Measurements from ENCODE around the gene THRB.
"Not testable (repeated sequence)": the region's sequence is repeated elsewhere in the genome, so short reads cannot be mapped to it uniquely, and the experiment has no call there.

The THRB gene

GRCh38 chr3:24440760-24441464 is 53.7 kb downstream of the THRB start:
- DNase-seq = no peak

DNA sequence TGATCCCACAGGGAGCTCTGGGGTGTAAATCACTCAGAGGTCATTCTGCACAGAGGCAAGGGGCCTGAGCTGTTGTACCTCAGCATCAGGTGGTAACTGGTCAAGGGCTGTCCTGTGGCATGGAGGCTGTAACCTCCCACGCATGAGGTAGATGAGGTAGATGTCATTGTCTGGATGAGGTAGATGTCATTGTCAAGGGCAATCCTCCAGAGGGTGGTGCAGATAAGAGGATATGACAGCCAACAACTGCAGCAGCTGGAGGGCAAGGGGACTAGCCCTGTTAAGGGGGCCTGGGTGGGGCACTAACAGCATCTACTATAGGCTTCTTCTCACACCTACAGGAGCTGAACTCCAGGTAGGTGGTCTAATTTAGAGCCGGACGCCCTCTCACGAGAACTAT is 55.6 kb downstream of the THRB start:
- no peak for DNase-seq

DNA sequence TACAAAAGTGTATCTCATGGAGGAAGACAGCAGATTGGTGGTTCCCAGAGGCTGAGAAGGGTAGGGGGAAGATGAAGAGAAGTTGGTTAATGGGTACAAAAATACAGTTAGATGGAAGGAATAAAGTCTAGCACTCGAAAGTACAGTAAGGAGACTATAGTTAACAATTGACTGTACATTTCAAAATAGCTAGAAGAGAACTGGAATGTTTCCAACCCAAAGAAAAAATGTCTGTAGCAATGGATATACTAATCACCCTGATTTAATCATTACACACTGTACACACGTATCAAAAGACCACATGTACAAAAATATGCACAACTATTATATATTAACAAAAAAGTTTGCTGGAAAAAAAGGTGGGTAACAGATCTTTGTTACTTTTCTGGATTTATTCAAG is 57.3 kb downstream of the THRB start:
- DNase-seq = no peak

DNA sequence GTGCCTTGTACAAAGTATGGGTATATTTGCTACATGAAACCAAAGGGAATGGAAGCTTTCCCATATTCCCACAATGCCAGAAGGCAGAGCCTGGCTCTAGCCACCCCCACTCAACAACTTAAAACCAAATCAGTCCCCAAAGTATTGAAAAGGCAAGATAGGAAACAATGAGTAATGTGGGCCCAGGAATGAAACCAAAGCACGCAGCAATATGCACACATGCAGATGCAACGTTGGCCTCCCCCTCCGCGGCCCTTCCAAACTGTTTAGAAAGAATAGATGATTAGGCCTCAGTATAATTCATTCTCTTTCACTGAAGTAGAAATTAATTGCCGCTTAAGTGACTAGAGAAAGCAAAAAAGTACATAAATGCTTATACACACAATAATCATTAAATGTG is 59.1 kb downstream of the THRB start:
- DNase-seq = no peak

DNA sequence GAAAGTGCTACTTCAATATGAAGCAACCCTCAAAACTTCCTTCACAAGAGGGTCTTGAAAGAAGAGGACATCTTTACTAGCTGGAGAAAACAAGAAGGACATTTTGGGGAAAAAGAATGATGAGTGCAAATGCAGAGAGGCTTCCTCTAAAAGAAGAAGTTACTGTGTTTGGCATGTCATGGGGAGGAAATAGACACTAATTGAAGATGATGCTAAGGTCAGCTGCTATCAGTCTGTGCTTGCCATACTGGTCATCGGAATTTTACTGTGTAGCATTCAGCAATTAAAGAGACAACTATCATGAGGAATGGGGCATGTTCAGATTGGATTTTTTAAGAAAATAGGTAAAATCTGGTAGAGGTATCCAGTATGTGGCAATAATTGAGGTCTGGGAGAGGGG is 60.0 kb downstream of the THRB start:
- no peak for DNase-seq

DNA sequence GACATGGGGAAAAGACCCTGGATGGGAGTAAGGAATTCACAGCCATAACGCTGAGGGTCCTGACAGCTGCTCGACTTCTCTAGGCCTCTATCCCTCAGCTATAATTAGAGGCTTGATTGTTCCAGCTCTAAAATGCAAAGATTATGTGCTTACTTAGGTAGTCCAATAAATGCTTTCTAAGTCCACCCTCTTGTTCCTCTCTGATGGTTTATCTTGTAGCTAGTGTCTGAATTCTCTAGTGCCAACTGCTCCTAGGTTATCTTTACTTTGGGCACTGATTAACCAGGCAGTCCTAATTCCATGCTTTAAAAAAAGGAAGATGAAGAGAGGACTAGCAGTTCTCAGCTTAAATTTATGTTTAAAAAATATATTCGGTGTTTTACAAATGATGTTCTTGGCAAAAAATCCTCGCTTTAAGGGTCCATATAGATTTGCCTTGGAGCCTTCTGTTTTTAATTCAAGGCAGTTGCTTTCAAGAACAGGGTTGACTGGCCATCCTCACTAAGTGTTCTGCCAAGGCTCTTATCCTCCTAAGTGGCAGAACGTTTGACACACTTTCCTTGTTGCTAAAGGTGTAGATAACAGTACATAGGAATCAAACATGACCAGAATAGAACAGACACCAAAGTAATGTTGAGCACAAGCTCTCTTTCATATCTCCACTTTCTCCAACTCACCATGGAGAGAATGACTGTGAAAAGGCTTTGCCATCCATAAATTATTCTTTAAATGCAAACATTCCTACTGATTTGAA is 60.6 kb downstream of the THRB start:
- DNase-seq = no peak

DNA sequence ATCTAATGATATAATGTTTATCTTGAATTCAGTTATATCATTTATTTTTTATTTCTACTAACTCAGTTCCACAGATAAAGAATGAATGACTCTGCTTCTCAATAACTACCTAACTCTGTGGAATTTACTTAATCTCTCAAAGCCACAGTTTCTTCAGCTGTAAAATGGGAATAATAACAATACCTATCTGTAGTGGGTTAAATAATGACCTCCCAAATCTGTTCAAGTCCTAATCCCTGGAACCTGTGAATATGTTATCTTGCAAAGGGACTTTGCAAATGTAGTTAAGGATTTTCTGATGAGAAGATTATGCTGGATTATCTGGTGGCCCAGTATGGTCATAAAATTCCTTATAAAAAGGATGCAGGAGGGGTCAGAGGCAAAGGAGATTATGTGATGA is 61.7 kb downstream of the THRB start:
- no peak for DNase-seq

GRCh38 chr3:24428481-24428880 is 66.2 kb downstream of the THRB start:
- no peak for DNase-seq

DNA sequence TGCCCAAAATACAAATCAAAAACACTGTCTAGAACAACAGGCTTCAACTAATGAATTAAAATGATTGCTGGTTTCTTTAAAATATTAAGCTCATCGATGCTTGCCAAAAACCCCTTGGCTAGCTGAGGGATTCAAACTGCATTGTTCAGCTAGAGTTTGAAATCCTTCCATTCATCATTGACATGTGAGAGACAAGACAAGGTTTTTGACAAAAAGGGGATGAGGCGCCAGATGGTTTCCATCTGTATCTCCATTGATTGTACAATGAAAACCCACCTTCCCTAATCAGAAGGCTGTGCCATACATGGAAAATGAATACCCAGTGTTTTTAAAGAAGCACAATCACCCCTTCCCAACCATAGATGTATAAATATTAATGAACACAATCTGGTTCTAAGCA is 67.8 kb downstream of the THRB start:
- no peak for DNase-seq

DNA sequence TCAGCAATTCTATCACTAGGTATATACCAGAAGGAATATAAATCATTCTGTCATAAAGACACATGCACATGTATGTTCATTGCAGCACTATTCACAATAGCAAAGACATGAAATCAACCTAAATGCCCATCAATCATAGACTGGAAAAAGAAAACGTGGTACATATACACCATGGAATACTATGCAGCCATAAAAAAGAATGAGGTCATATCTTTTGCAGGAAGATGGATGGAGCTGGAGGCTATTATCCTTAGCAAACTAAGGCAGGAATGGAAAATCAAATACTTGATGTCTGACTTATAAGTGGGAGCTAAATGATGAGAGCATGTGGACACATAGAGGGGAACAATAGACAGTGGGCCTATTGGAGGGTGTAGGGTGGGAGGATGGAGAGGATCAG is 73.8 kb downstream of the THRB start:
- DNase-seq = not testable (repeated sequence)

DNA sequence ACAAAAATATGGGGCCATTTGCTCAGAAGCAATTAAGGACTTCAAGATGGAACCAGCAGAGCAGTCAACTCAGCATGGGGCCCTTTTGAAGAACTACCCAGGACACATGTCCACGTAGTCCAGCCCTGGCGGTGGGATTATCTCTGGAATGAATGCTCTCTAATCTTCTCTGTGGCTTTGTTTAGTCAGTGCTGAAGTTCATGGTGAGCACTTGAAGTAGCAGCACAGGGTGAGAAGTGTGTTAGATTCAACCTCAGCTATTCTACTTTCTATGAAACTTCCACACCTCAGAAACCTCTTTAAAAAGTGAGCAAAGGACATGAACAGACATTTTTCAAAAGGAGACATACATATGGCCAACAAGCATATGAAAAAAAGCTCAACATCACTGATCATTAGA is 74.4 kb downstream of the THRB start:
- no peak for DNase-seq

GRCh38 chr3:24419067-24419791 is 75.4 kb downstream of the THRB start:
- no peak for DNase-seq

DNA sequence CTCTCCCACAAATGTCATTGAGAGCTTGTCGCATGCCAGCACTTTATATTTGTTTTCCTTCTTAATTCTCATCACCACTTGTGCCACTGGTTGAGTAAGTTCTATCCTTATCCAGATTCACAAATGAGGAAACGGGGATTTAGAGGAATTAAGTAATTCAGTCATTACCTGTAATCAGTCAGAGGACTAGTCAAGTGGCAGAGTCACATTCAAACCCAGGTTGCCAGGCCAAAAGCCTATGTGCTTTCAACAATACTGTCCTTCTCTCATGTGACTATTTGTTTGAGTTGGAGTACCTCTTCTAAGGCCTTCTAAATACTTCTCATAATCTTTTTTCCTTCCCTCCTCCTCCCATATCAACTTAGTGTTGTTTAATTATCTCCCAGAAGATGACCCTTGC is 76.9 kb downstream of the THRB start:
- DNase-seq = no peak

GRCh38 chr3:24416224-24416623 is 78.4 kb downstream of the THRB start:
- DNase-seq = no peak

- DNase-seq = no peak
Observed at GRCh38 chr3:24415824-24416223, 78.8 kb downstream of the THRB start.

GRCh38 chr3:24413662-24414061 is 81.0 kb downstream of the THRB start:
- DNase-seq = not testable (repeated sequence)

DNA sequence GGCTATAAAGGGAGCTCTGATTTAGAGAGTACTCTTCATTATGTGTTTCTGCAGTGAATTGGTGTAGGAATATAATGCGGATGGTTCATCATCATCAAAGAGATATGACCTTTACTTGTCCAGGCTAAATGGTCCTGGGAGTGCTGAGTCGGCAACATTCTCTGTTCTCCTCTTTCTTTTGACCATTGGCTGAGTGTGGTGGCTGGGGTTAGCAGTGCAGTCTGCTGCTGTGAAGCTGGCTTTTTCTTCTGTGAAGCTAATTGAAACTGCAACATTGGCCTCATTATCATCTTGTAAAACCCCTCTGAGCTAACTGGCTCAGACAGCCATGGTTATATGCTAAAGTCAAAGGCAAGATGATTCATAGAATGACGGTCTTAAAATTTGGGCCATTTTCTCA is 83.8 kb downstream of the THRB start:
- no peak for DNase-seq

GRCh38 chr3:24407980-24408680 is 86.5 kb downstream of the THRB start:
- DNase-seq = no peak

DNA sequence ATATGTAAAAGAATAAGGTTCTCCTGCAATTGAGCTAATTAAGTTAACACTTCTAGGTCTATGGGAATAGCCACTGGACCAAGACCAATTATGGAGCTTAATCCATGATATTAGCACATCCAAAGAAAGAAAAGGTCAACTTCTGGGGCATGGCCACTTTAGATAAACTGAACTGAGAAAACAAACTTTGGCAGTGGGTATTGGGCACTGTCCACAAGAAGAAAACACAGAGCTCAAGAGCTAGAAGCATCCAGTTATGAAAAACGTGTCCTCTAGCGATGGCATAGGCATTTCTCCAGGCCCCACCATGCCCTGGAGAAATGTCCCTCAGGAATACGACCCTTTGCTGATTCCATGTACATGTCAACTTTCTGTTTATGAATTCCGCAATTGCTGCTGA is 87.8 kb downstream of the THRB start:
- no peak for DNase-seq

- no peak for DNase-seq
Observed at GRCh38 chr3:24405057-24405456, 89.6 kb downstream of the THRB start.

DNA sequence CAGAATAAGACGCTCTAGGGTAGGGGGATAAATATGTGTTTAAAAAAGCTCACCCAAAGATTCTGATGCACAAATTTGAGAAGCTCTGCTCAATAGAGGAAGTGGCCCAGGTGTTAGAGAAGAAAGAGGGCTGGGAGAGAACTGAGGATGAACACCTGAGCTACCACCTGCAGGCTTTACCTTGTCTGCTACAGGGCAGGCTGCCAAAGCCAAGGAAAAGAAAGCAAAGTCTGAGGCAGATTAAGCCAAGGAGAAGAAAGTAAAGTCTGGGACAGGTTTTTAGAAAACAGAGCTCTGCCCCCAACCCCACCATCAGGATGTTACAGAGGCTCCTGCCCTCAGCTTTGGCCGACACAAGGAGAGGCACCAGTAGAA is 92.9 kb downstream of the THRB start:
- DNase-seq = no peak

DNA sequence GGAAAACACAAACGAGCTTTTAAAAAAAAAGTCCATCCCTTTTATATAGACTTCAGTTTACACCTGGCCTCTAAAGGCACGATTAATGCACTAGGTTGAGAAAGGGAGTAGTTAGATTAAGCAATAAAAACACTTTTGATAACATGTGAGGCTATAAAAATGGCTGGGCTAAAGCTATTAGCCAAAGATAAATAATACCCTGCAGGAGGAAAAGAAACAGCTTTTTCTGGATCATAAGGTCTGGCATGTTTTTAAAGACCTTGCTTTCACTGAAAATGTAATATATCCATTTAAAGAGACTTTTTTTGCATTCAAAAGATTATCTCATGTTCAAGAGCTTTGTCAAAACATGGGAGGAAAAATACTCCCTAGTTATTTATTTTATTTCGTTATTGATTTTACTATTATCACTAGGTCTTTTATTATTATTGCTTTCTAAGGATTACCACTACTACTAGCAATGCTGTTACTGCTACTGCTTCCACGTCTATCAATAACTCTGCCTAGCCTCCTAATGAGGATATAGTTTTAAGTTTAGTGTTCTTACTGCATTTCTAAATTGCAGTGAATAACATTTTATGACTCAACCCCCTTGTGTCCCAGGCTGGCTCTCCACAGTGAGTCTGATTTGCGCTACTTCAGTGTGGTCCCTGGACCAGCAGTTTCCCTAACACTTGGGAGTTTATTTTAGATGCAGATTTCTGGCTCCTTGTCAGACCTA is 93.4 kb downstream of the THRB start:
- DNase-seq = no peak

DNA sequence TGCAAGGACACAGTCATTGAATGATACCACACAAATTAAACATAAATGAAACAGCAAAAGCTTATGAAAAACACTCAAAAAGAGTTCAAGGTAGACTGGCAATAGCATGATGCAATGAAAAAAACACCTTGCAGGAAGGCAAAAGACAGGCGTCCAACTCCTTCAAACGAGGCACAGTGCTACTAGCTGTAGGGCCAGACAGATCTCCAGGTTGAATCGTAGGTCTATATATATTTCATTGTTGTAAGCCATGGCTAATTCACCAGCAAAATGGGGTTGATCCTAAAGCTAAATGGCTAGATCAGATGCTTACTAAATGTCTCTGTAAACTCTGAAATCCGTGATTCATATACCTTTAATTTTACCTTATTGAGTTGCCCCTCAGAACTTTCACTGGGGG is 94.2 kb downstream of the THRB start:
- no peak for DNase-seq

Measured in activated T-cell treated with anti-CD3 and anti-CD28 coated beads for 4 hours (primary cell).